Pulmonary artery endothelial cell (primary cell): ENCODE results near the gene SHISAL1. TPM values are rescaled to one million over a fixed set of nuclear protein-coding genes. Genes with fewer than 3 reads are reported as not detected.
A peak's percentile ranks its signal among the peaks of the same experiment; 100 is the strongest.

Source experiments
- DNase-seq: peaks from one replicate; pipeline ENCODE4 v3.0.0-alpha.2; 2011; ENCODE audit warnings: low read depth, low spot score
- total RNA-seq: library from RNA; depleted of rRNA; stranded (reverse); fragments of >200 nt; gene quantifications from 2 replicates; pipeline ENCODE4 v1.2.3, GENCODE V29; 2014

Gene SHISAL1
- total RNA-seq = under 0.01 TPM in 1 of 2 replicates, not detected in the other

GRCh38 chr22:44312766-44313165 is at the start of gene SHISAL1:
Gene SHISAL1, minus strand, starts transcription at chr22:44312951. Its CDS starts 12,006 bp downstream, at chr22:44300945.
- no peak for DNase-seq

GRCh38 chr22:44361391-44362126 is 48.8 kb upstream of the SHISAL1 start:
- no peak for DNase-seq

GRCh38 chr22:44360668-44361381 is 48.1 kb upstream of the SHISAL1 start:
- DNase-seq = peak; percentile 41

GRCh38 chr22:44360306-44360667 is 47.5 kb upstream of the SHISAL1 start:
- DNase-seq = no peak

GRCh38 chr22:44359496-44360110 is 46.9 kb upstream of the SHISAL1 start:
- no peak for DNase-seq

- no peak for DNase-seq
These were observed 46.1 kb upstream of the SHISAL1 start for GRCh38 chr22:44358709-44359440.

- no peak for DNase-seq
These were observed 45.3 kb upstream of the SHISAL1 start for GRCh38 chr22:44357966-44358465.

GRCh38 chr22:44357296-44357965 is 44.7 kb upstream of the SHISAL1 start:
- DNase-seq = no peak

GRCh38 chr22:44355716-44356070 is 42.9 kb upstream of the SHISAL1 start:
- no peak for DNase-seq

- no peak for DNase-seq
These were observed 41.5 kb upstream of the SHISAL1 start for GRCh38 chr22:44354288-44354687.

- DNase-seq = no peak
These were observed 40.3 kb upstream of the SHISAL1 start for GRCh38 chr22:44353041-44353440.

- no peak for DNase-seq
These were observed 39.8 kb upstream of the SHISAL1 start for GRCh38 chr22:44352378-44353035.

- DNase-seq = no peak
These were observed 39.1 kb upstream of the SHISAL1 start for GRCh38 chr22:44351685-44352377.

- DNase-seq = no peak
These were observed 38.3 kb upstream of the SHISAL1 start for GRCh38 chr22:44351037-44351436.

GRCh38 chr22:44349594-44349993 is 36.8 kb upstream of the SHISAL1 start:
- DNase-seq = no peak

GRCh38 chr22:44348971-44349560 is 36.3 kb upstream of the SHISAL1 start:
- no peak for DNase-seq

GRCh38 chr22:44347549-44347948 is 34.8 kb upstream of the SHISAL1 start:
- DNase-seq = no peak

GRCh38 chr22:44347080-44347479 is 34.3 kb upstream of the SHISAL1 start:
- no peak for DNase-seq

- DNase-seq = no peak
These were observed 33.1 kb upstream of the SHISAL1 start for GRCh38 chr22:44345872-44346271.

GRCh38 chr22:44344407-44344806 is 31.7 kb upstream of the SHISAL1 start:
- no peak for DNase-seq
